Measurements from ENCODE around the gene FKBP8. TPM values are rescaled to one million over a fixed set of nuclear protein-coding genes. Genes with fewer than 3 reads are reported as not detected.

The FKBP8 gene
- total RNA-seq, 1 donor from 2014 or later = 203 TPM

- H3K36me3 Mint-ChIP-seq (ENCODE audit: unreplicated experiment) = no peaks in the 10 kb centered on the region
- H3K9me3 Mint-ChIP-seq (ENCODE audit: unreplicated experiment) = peaks cover 7% of the 10 kb centered on the region
- H3K27me3 Mint-ChIP-seq (ENCODE audit: unreplicated experiment) = no peaks in the 10 kb centered on the region
- peaks cover 17% of the 10 kb centered on the region for H3K4me1 Mint-ChIP-seq (ENCODE audit: low read depth, unreplicated experiment)
- TF ChIP-seq, protein P1, sequence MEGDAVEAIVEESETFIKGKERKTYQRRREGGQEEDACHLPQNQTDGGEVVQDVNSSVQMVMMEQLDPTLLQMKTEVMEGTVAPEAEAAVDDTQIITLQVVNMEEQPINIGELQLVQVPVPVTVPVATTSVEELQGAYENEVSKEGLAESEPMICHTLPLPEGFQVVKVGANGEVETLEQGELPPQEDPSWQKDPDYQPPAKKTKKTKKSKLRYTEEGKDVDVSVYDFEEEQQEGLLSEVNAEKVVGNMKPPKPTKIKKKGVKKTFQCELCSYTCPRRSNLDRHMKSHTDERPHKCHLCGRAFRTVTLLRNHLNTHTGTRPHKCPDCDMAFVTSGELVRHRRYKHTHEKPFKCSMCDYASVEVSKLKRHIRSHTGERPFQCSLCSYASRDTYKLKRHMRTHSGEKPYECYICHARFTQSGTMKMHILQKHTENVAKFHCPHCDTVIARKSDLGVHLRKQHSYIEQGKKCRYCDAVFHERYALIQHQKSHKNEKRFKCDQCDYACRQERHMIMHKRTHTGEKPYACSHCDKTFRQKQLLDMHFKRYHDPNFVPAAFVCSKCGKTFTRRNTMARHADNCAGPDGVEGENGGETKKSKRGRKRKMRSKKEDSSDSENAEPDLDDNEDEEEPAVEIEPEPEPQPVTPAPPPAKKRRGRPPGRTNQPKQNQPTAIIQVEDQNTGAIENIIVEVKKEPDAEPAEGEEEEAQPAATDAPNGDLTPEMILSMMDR (IDR thresholded peaks at IDR 0.05; ENCODE audit: partially characterized antibody, unreplicated experiment) = no peak
- DNase-seq = no peak
- H3K4me3 Mint-ChIP-seq (ENCODE audit: unreplicated experiment) = no peak overlapping the region
- H3K27ac Mint-ChIP-seq (ENCODE audit: unreplicated experiment) = no peak overlapping the region
Measured at GRCh38 chr19:18499055-18499775, 44.2 kb downstream of the FKBP8 start.

GRCh38 chr19:18496980-18497256, 46.5 kb downstream of the FKBP8 start:
- Mint-ChIP-seq H3K27ac (ENCODE audit: unreplicated experiment) (no peak overlapping the region), H3K4me1 (ENCODE audit: low read depth, unreplicated experiment) (peaks cover 15% of the 10 kb centered on the region), H3K36me3 (ENCODE audit: unreplicated experiment) (no peaks in the 10 kb centered on the region), H3K4me3 (ENCODE audit: unreplicated experiment) (no peak overlapping the region), H3K27me3 (ENCODE audit: unreplicated experiment) (peaks cover 8% of the 10 kb centered on the region), H3K9me3 (ENCODE audit: unreplicated experiment) (peaks cover 10% of the 10 kb centered on the region)
- DNase-seq = no peak
- TF ChIP-seq, protein P1 (IDR thresholded peaks at IDR 0.05; ENCODE audit: partially characterized antibody, unreplicated experiment) = no peak

DNA sequence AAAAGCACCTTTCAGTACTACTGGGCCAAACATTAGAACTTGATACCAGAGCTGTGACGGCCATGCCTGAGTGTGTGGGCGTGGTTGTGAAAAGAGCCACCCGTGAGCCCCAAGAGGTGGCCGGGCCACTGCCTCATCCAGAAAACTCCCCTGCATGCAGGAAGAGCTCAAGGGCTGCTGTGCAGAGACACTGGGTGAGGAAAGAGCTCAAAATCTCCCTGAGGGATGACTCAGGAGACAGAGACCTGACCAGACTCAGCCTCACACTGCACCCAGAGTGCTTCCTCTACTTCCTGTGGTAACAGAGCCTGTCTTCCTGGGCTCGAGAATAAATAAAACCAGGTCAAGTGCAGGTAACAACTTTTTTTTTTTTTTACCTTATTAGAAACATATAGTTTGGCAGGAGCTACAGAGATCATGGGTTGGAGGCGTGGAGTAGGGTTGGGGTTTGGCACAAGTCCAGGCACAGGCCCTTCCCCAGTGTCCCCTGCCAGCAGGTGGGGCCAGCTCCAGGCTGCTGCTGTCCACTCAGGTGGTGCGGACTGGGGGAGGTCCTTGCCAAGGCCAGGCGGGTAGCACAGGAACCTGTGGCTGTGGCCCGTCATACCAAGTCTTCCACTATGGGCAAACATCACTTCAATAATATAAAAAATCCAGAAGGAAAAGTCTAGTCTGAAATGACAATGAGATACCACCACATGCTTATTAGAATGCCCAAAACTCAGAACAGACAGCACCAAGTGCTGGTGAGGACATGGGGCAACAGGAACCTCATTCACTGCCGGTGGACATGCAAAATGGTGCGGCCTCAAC, 47.0 kb downstream of the FKBP8 start:
- Mint-ChIP-seq H3K27me3 (ENCODE audit: unreplicated experiment) (peaks cover 8% of the 10 kb centered on the region), H3K9me3 (ENCODE audit: unreplicated experiment) (peaks cover 10% of the 10 kb centered on the region), H3K4me1 (ENCODE audit: low read depth, unreplicated experiment) (peaks cover 15% of the 10 kb centered on the region), H3K27ac (ENCODE audit: unreplicated experiment) (no peak overlapping the region), H3K4me3 (ENCODE audit: unreplicated experiment) (no peak overlapping the region), H3K36me3 (ENCODE audit: unreplicated experiment) (no peaks in the 10 kb centered on the region)
- TF ChIP-seq, protein P1 (IDR thresholded peaks at IDR 0.05; ENCODE audit: partially characterized antibody, unreplicated experiment) = no peak
- DNase-seq = no peak

DNA sequence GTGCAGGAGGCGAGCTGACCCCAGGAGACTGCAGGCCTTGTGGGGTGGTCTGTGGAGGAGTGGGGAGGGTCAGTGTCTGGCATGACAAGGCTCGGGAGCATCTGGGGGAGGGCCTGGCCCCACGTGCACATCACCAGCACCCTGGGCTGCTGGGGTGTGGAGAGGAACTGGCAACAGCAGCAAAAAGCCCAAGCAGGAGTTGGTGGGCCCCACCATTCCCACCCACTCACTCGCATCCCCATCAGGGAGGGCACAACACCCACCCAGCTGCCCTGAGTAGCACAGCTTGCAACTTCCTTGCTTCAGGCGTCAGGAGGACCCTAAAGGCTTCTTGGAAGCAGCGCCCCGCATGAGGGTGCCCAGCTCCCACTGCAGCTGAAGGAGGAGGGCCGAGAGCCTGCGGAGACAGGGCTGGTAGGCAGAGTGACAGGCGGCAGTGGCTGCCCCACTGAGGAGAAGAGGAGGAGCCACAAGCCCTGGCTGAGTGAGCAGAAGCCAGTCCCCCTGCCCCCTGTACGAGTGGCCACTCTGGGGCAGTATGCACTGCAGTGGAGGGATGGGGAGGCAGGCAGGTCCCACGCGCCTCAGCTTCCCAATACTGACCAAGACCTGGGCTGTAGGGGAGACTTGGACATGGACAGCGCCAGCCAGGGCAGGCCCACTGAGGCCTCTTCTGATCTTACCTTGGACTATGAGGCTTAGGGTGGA, 48.0 kb downstream of the FKBP8 start:
- Mint-ChIP-seq H3K27me3 (ENCODE audit: unreplicated experiment) (peaks cover 10% of the 10 kb centered on the region), H3K27ac (ENCODE audit: unreplicated experiment) (no peak overlapping the region), H3K9me3 (ENCODE audit: unreplicated experiment) (peaks cover 8% of the 10 kb centered on the region), H3K36me3 (ENCODE audit: unreplicated experiment) (no peaks in the 10 kb centered on the region), H3K4me1 (ENCODE audit: low read depth, unreplicated experiment) (peaks cover 10% of the 10 kb centered on the region), H3K4me3 (ENCODE audit: unreplicated experiment) (no peak overlapping the region)
- DNase-seq = no peak
- TF ChIP-seq, protein P1 (IDR thresholded peaks at IDR 0.05; ENCODE audit: partially characterized antibody, unreplicated experiment) = no peak

All from glutamatergic neuron (in vitro differentiated cells).